Peyer's patch (tissue), 4 donors: ENCODE data around the gene KIF21A.

ENCODE experiments used
- CTCF ChIP-seq, 6 experiments: fragments of 450-650 bp in 4 of 6; fragments of 200-600 bp in 2 of 6; sonication (generic) in 1 of 6; IDR thresholded peaks; one replicate each; pipeline ENCODE4 v1.5.1; 2017 to 2019; ENCODE audit warnings: antibody characterized with exemption in 6 of 6, mild to moderate bottlenecking in 3 of 6, moderate library complexity in 1 of 6
- POLR2A ChIP-seq, 2 donors: fragments of 450-650 bp; IDR thresholded peaks; one replicate each; pipeline ENCODE4 v1.5.1; 2017; ENCODE audit warnings: antibody characterized with exemption in 2 of 2, mild to moderate bottlenecking in 2 of 2, moderate library complexity in 2 of 2

GRCh38 chr12:39417916-39418315, 25.0 kb downstream of the KIF21A start:
- TF ChIP-seq POLR2A (IDR thresholded peaks at IDR 0.05) (no peak), CTCF (IDR thresholded peaks at IDR 0.05) (no peak)
